Panc1 (cell line): ENCODE measurements around the gene COPRS. TPM values are rescaled to one million over a fixed set of nuclear protein-coding genes. Genes with fewer than 3 reads are reported as not detected.
A peak's percentile ranks its signal among the peaks of the same experiment; 100 is the strongest.

Experiments used
- ATAC-seq: fragments of 200-7000 bp; cut with Tn5 transposase; 2 replicates; pipeline ENCODE4 v1.9.1; 2020; ENCODE audit warnings: mild to moderate bottlenecking, moderate library complexity
- BruUV-seq: library from RNA; stranded (reverse); fragments of 400-500 nt; replicated peaks from 2 replicates; lab custom pipeline; 2021; lab: Mats Ljungman, UMichigan
- CTCF ChIA-PET: fragments of 300-600 bp; sonication (Branson Sonifier 250); formaldehyde crosslinking; loops from one replicate; lab custom pipeline; 2022; ENCODE audit warnings: antibody characterized with exemption; lab: Charles Lee
- POLR2A ChIA-PET: fragments of 300-600 bp; sonication (Branson Sonifier 250); formaldehyde crosslinking; loops from one replicate; lab custom pipeline; 2022; ENCODE audit warnings: antibody characterized with exemption; lab: Charles Lee
- DNase-seq: peaks from one replicate; pipeline ENCODE4 v3.0.0-alpha.2; 2010; ENCODE audit warnings: low read depth, low spot score
- H3K27ac ChIP-seq: 2 replicates; pipeline ENCODE4 v1.5.1; 2011; ENCODE audit warnings: mild to moderate bottlenecking, low read length, inconsistent platforms
- H3K27me3 ChIP-seq: fragments of 200-500 bp; sonication (Bioruptor generic); 2 replicates; pipeline ENCODE4 v1.6.0; 2014; ENCODE audit warnings: low read length, inconsistent platforms; ENCODE audit not compliant: control insufficient read depth, insufficient read depth
- H3K36me3 ChIP-seq: fragments of 200-500 bp; sonication (Bioruptor generic); 2 replicates; pipeline ENCODE4 v1.5.1; 2014; ENCODE audit warnings: inconsistent platforms, mild to moderate bottlenecking, low read length, moderate library complexity; ENCODE audit not compliant: control insufficient read depth, insufficient read depth
- H3K4me1 ChIP-seq: 2 replicates; pipeline ENCODE4 v1.5.1; 2011; ENCODE audit warnings: inconsistent platforms, mild to moderate bottlenecking, low read length, moderate library complexity; ENCODE audit not compliant: control insufficient read depth, insufficient read depth
- H3K4me3 ChIP-seq, 2 experiments: 2 replicates each; pipeline ENCODE4 v1.5.1; 2011 to 2012; ENCODE audit warnings: low read depth in 2 of 2, low read length in 2 of 2, mild to moderate bottlenecking in 2 of 2, inconsistent platforms in 1 of 2, moderate library complexity in 1 of 2
- H3K9me3 ChIP-seq: fragments of 200-500 bp; sonication (Bioruptor generic); 2 replicates; pipeline ENCODE4 v1.5.1; 2014; ENCODE audit warnings: low read depth, mild to moderate bottlenecking, inconsistent platforms, low read length, moderate library complexity; ENCODE audit not compliant: control insufficient read depth, insufficient read depth
- POLR2AphosphoS5 ChIP-seq: IDR thresholded peaks from 2 replicates; pipeline ENCODE4 v1.6.1; 2012; ENCODE audit warnings: mild to moderate bottlenecking, low read depth, low read length, moderate library complexity
- SIN3A ChIP-seq: IDR thresholded peaks from 2 replicates; pipeline ENCODE4 v1.6.1; 2012; ENCODE audit warnings: low read depth, mild to moderate bottlenecking, low read length, moderate library complexity, borderline replicate concordance; ENCODE audit not compliant: insufficient read depth
- TCF7L2 ChIP-seq: IDR thresholded peaks from 2 replicates; pipeline ENCODE4 v1.6.1; 2011; ENCODE audit warnings: mild to moderate bottlenecking, low read depth, low read length, inconsistent platforms
- in situ Hi-C: cut with HindIII; loops from 2 replicates; pipeline ENCODE4 v1.10.0; 2016; ENCODE audit warnings: low sequenced_read_pairs, low pct_unique_long_range_greater_than_20kb
- intact Hi-C: fragments of 100-400 bp; cut with micrococcal nuclease; formaldehyde crosslinking; loops from one replicate; pipeline ENCODE4 v1.10.0; 2022; ENCODE audit not compliant: unreplicated experiment
- total RNA-seq: library from RNA; stranded (reverse); gene quantifications from one replicate; pipeline ENCODE4 v1.2.1, GENCODE V29; 2021; ENCODE audit not compliant: unreplicated experiment
- TF ChIP-seq, protein P1 (sequence below): fragments of 450-650 bp; IDR thresholded peaks from 2 replicates; pipeline ENCODE4 v1.5.1; 2017; ENCODE audit warnings: mild to moderate bottlenecking
- TF ChIP-seq, protein P2 (sequence below), 2 experiments: IDR thresholded peaks; 2 replicates each; pipeline ENCODE4 v1.6.1; 2011 to 2012; ENCODE audit warnings: low read depth in 2 of 2, control low read depth in 1 of 2, low read length in 1 of 2, mild to moderate bottlenecking in 1 of 2, moderate library complexity in 1 of 2; ENCODE audit not compliant: insufficient read depth in 1 of 2

Gene COPRS
- total RNA-seq, 1 experiment from 2014 or later, result 152 TPM

DNA sequence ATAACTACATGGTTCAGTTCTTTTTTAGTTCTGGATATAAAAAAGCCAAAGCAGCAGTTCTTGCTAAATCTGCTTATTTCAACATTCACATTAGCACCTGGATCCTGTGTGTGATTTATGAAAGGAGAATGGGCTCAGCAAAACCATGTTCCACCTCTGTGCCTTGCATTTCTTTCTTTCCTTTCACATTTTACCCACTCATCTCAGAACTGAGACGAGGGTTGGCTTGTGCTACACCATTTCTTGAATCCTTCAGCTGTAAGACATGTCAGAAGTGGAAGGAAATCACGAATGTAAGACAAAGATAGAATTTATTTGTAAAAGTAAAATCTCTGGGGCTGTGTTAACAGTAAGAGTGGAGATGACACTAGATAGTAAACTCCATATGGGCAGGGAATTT, 43.6 kb upstream of the COPRS start:
- no peak for ATAC-seq
- intact Hi-C loops, result no loop called here

DNA sequence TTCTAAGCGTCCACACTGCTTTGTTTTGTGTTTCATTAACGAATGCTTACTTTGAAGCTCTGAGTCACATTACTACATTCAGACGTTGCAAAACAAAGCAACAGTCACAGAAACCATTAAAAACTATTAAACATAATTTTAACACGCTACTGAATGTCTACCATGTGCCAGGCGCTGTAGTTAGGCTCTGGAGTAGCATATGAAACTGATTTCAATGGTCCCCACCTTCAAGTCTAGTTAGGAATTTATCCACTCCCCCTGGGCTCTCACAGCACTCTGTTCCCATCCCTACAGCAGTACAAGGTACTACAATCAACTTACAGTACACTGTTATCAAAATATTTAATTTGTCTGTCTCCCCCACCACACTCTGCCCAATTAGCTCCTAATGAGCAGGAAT, 41.8 kb upstream of the COPRS start:
- ATAC-seq (peak; percentile 5; the same call in 1 of the 2 replicates), DNase-seq (no peak)
- peak overlapping the region; percentile 95 for H3K27ac ChIP-seq
- H3K4me1 ChIP-seq, result no peaks in the 10 kb centered on the region; the same call in 1 of the 2 replicates
- H3K27me3 ChIP-seq, result no peaks in the 10 kb centered on the region
- peaks cover 7% of the 10 kb centered on the region for H3K36me3 ChIP-seq
- in situ Hi-C loops (no loop called here), intact Hi-C loops (no loop called here)
- TF ChIP-seq SIN3A (no peak), POLR2AphosphoS5 (no peak)
- TF ChIP-seq, protein P1, sequence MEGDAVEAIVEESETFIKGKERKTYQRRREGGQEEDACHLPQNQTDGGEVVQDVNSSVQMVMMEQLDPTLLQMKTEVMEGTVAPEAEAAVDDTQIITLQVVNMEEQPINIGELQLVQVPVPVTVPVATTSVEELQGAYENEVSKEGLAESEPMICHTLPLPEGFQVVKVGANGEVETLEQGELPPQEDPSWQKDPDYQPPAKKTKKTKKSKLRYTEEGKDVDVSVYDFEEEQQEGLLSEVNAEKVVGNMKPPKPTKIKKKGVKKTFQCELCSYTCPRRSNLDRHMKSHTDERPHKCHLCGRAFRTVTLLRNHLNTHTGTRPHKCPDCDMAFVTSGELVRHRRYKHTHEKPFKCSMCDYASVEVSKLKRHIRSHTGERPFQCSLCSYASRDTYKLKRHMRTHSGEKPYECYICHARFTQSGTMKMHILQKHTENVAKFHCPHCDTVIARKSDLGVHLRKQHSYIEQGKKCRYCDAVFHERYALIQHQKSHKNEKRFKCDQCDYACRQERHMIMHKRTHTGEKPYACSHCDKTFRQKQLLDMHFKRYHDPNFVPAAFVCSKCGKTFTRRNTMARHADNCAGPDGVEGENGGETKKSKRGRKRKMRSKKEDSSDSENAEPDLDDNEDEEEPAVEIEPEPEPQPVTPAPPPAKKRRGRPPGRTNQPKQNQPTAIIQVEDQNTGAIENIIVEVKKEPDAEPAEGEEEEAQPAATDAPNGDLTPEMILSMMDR, result no peak
- peak overlapping the region; percentile 74 to 88 for H3K4me3 ChIP-seq
- TSS peak; percentile 95 for BruUV-seq
- ChIA-PET POLR2A (interaction anchor here (0.6 to 1.0 kb wide), 3 partner anchors 17 to 30 kb away, joined by 3 to 9 read pairs (median 3); no protein-coding TSS in a partner anchor), CTCF (interaction anchor here (0.5 to 0.9 kb wide), 3 partner anchors 10 to 78 kb away, joined by 3 to 5 read pairs (median 4); no protein-coding TSS in a partner anchor)
- no peaks in the 10 kb centered on the region for H3K9me3 ChIP-seq

More for the DNA sequence above, 43.6 kb upstream of the COPRS start:
- H3K27me3 ChIP-seq, result no peaks in the 10 kb centered on the region
- TF ChIP-seq POLR2AphosphoS5 (no peak), SIN3A (no peak), TCF7L2 (no peak)
- TF ChIP-seq, protein P2, sequence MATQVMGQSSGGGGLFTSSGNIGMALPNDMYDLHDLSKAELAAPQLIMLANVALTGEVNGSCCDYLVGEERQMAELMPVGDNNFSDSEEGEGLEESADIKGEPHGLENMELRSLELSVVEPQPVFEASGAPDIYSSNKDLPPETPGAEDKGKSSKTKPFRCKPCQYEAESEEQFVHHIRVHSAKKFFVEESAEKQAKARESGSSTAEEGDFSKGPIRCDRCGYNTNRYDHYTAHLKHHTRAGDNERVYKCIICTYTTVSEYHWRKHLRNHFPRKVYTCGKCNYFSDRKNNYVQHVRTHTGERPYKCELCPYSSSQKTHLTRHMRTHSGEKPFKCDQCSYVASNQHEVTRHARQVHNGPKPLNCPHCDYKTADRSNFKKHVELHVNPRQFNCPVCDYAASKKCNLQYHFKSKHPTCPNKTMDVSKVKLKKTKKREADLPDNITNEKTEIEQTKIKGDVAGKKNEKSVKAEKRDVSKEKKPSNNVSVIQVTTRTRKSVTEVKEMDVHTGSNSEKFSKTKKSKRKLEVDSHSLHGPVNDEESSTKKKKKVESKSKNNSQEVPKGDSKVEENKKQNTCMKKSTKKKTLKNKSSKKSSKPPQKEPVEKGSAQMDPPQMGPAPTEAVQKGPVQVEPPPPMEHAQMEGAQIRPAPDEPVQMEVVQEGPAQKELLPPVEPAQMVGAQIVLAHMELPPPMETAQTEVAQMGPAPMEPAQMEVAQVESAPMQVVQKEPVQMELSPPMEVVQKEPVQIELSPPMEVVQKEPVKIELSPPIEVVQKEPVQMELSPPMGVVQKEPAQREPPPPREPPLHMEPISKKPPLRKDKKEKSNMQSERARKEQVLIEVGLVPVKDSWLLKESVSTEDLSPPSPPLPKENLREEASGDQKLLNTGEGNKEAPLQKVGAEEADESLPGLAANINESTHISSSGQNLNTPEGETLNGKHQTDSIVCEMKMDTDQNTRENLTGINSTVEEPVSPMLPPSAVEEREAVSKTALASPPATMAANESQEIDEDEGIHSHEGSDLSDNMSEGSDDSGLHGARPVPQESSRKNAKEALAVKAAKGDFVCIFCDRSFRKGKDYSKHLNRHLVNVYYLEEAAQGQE (IDR thresholded peaks at IDR 0.05; ENCODE audit: insufficient read depth in 1 of 2, low read depth in 2 of 2, low read length in 1 of 2), result no peak
- TF ChIP-seq, protein P1, result no peak
- CTCF ChIA-PET, result interaction anchor here (0.6 kb wide), 1 partner anchor 8 kb away, joined by 6 read pairs; no protein-coding TSS in a partner anchor
- peak overlapping the region; percentile 7; the same call in 1 of the 2 replicates for H3K27ac ChIP-seq
- no peak for DNase-seq
- in situ Hi-C loops, result no loop called here
- no TSS peak for BruUV-seq
- POLR2A ChIA-PET, result no interaction called here
- no peaks in the 10 kb centered on the region; the same call in 1 of the 2 replicates for H3K4me1 ChIP-seq
- H3K9me3 ChIP-seq, result no peaks in the 10 kb centered on the region
- no peak overlapping the region for H3K4me3 ChIP-seq
- H3K36me3 ChIP-seq, result peaks cover 7% of the 10 kb centered on the region
